Left lobe of liver (tissue), 2 donors: ENCODE data around the gene RUBCNL. TPM values are rescaled to one million over a fixed set of nuclear protein-coding genes. Genes with fewer than 3 reads are reported as not detected.
"Not testable (repeated sequence)": the region's sequence is repeated elsewhere in the genome, so short reads cannot be mapped to it uniquely, and the experiment has no call there.

ENCODE experiments used
- ATAC-seq: fragments of 200-7000 bp; cut with Tn5 transposase; one replicate; pipeline ENCODE4 v1.9.1; 2020; ENCODE audit warnings: mild to moderate bottlenecking, moderate library complexity
- DNase-seq: peaks from one replicate; pipeline ENCODE4 v3.0.0-alpha.2; 2020; ENCODE audit warnings: low spot score
- total RNA-seq: library from RNA; stranded (reverse); gene quantifications from one replicate; pipeline ENCODE4 v1.2.1, GENCODE V29; 2021
- donor health status: DM: no; HTN: no; CAD: no; lungs with moderate emphysema.
- donor health status: DM: no; HTN: yes; CAD: no.

Gene RUBCNL
- 0.68 TPM for total RNA-seq

GRCh38 chr13:46387064-46387851, at the start of gene RUBCNL:
TSS of gene RUBCNL (minus strand) at chr13:46387252. CDS start at chr13:46372475, 14,777 bp downstream.
- ATAC-seq, result peak; percentile 59
- DNase-seq, result no peak

DNA sequence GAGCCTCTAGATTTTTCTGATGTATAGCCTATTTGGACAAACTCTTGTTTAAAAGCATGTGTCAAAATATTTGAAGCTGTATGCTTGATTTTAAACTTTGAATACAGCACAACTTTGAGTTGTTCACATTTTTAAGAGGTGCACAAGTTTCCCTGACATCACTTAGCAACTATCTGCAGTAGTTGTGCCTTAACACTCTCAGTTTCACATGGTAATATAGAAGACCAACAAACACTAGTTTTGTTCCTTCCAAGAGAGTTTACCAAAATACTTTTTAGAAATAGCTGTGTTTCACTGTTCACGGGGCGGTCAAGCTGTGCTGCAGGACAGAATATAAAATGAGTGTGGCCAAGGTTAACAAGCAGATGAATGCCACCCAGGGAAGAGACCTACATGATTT, 42.5 kb upstream of the RUBCNL start:
- not testable (repeated sequence) for DNase-seq, ATAC-seq

DNA sequence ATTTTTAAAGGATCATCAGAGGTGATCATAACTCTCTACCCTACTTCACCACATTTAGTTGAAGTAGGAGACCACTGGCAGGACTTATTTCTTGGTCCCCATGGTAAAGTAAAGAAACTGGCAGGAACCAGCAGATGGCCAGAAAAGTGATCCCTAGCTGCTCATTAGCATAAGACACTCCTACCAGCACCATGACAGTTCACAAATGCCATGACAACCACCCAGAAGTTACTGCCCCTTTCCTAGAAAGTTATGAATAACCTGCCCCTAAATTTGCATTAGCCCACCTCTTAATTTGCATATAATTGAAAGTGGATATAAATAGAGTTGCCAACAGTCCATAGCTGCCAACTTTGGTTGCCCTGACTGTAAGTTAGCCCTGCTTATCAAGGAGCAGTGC, 18.4 kb upstream of the RUBCNL start:
- ATAC-seq, result no peak
- no peak for DNase-seq

DNA sequence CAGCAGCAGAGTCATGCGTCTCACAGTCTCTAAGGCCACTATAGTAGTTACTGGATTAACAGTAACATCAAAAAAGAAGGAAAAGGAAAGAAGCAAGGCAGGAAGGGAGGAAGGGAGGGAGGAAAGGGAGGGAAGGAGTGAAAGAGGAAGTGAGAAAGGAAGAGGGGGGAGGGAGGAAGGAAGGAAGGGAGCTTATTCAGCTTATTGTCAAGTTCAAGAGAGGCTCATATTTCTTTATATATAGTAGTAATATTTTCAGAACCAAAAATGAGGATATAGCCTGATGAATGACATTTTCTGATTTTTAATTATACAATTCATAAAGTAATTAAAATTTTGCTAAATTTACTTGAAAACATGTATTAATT, 17.7 kb upstream of the RUBCNL start:
- no peak for DNase-seq
- ATAC-seq, result no peak

DNA sequence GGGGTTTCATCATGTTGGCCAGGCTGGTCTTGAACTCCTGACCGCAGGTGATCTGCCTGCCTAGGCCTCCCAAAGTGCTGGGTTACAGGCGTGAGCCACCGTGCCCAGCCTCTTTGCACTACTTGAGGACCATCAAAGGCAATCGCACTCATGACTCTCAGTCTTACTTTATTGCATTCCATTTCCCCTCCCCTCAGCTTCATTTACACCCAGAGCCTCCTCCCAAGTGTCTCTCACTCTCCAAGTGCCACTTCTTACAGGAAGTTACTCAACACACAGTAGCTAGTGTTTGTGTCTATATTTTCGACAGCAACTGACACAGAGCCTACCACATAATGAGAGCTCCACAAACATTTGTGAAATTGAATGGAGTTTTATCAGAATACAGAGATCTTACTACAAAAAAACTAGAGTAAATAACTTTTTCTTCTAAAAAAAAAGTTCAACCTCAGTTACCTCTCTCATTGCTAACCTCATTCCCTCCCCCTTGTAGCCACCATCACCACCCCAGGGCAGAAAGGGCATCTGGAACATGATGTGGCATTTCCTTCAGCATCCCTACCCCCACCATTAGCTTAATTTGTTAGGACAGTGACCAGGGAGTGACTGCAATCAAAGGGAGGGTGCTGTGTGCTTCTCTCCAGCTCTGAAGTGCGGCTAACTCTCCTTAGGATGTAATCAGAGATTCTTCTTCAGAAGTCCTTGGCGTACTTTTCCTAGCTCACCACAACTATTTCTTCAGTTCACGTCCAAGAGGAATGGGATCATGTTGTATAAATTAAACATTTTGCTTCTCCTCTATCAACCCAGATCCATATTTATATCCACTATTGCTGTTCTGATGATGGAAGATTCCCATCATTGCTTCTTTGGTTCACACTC, 17.0 kb upstream of the RUBCNL start:
- ATAC-seq, result peak; percentile 33

DNA sequence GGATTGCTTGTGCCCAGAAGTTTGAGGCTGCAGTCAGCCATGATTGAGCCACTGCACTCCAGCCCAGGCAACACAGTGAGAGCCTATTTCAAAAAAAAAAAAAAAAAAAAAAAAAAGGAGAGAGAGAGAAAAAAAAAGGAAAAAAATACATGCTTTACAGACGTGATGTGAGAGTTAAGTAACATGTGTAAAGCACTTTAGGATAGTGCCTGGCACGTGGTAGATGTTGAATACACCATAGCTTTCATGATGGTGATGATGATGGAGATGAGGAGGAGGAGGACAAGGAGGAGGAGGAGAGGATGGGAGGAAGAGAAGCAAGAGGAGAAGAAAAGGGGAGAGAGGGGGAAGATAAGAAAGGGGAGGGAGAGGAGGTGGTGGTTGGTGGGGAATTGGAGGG, 15.1 kb upstream of the RUBCNL start:
- ATAC-seq, result no peak
- DNase-seq, result no peak

More for the DNA sequence above, 17.0 kb upstream of the RUBCNL start:
- DNase-seq, result no peak

- ATAC-seq, result no peak
Observed at GRCh38 chr13:46401432-46401831, 14.4 kb upstream of the RUBCNL start.

GRCh38 chr13:46396341-46396740, 9.3 kb upstream of the RUBCNL start:
- ATAC-seq, result no peak
- no peak for DNase-seq

More at GRCh38 chr13:46401432-46401831, 14.4 kb upstream of the RUBCNL start:
- no peak for DNase-seq

GRCh38 chr13:46392967-46393366, 5.9 kb upstream of the RUBCNL start:
- ATAC-seq (no peak), DNase-seq (no peak)

GRCh38 chr13:46389457-46390451, 2.7 kb upstream of the RUBCNL start:
- ATAC-seq, result peak; percentile 55
- DNase-seq, result no peak

- ATAC-seq, result no peak
- no peak for DNase-seq
Observed at GRCh38 chr13:46388846-46389245, 1.8 kb upstream of the RUBCNL start.

- DNase-seq (no peak), ATAC-seq (no peak)
Observed at GRCh38 chr13:46388308-46388707, 1.3 kb upstream of the RUBCNL start.

GRCh38 chr13:46386392-46387063, 524 bp downstream of the RUBCNL start:
- DNase-seq (no peak), ATAC-seq (no peak)

DNA sequence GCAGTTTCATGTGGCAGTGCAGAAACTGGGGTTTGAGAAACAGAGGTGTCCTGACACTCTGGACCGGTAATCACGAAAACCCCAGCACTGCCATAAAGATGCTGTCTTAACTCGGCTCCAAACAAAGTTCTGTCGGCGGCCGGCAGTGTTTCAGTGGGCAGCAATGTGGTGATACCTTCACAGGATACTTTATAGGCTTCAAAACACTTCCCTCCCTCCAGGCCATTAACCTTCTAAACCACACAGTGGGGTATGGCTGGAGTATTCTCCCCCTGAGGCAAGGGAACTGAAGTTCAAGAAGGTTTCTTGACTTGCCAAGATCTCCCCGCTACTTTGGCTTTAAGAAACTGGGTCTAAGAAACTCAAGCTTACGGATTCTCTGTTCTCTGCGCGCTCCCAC, 1.1 kb downstream of the RUBCNL start:
- DNase-seq, result no peak

GRCh38 chr13:46383383-46383782, 3.7 kb downstream of the RUBCNL start:
- no peak for ATAC-seq

More for the DNA sequence above, 1.1 kb downstream of the RUBCNL start:
- ATAC-seq, result no peak

GRCh38 chr13:46382224-46382623, 4.8 kb downstream of the RUBCNL start:
- no peak for DNase-seq

More at GRCh38 chr13:46383383-46383782, 3.7 kb downstream of the RUBCNL start:
- DNase-seq, result no peak

DNA sequence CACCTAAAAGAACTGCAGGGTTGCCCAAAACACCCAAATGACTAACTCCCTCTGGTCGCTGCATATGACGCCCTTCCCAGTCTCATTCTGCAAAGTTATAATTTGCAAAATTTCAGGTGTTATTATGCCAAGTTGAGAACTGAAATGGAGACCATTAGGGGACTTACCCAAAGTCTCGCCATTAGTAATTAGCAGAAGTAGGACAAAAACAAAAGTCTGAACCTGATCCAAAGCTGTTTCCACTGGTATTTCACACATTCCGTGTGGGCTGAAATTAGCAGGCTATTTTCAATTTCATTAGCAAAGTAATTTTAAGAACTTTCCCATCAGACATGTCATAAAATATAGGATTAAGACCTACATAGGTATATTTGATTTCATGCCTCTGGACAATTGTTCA, 6.8 kb downstream of the RUBCNL start:
- DNase-seq (no peak), ATAC-seq (no peak)

More at GRCh38 chr13:46382224-46382623, 4.8 kb downstream of the RUBCNL start:
- ATAC-seq, result no peak

GRCh38 chr13:46379611-46380010, 7.4 kb downstream of the RUBCNL start:
- ATAC-seq (no peak), DNase-seq (no peak)

- no peak for ATAC-seq
- DNase-seq, result no peak
Observed at GRCh38 chr13:46378411-46378810, 8.6 kb downstream of the RUBCNL start.

GRCh38 chr13:46377554-46377953, 9.5 kb downstream of the RUBCNL start:
- DNase-seq (no peak), ATAC-seq (no peak)
